T-helper 1 cell treated with Interleukin-12 subunit alpha and Interleukin-12 subunit beta and Interleukin-4 antibody, amounts not matched to agents 30 μg/mL and 1 μg/mL, for 36 hours (primary cell): ENCODE results near the gene FLOT1.

Experiments used
- H3K27ac Mint-ChIP-seq: one replicate; pipeline ENCODE4 v1.8.0; 2021; ENCODE audit warnings: mild to moderate bottlenecking, mixed read lengths
- H3K27me3 Mint-ChIP-seq: one replicate; pipeline ENCODE4 v1.8.0; 2021; ENCODE audit warnings: low read depth, mixed read lengths
- H3K36me3 Mint-ChIP-seq: one replicate; pipeline ENCODE4 v1.8.0; 2021; ENCODE audit warnings: low read depth, mixed read lengths
- H3K4me1 Mint-ChIP-seq: one replicate; pipeline ENCODE4 v1.8.0; 2021; ENCODE audit warnings: low read depth, mixed read lengths
- H3K4me3 Mint-ChIP-seq: one replicate; pipeline ENCODE4 v1.8.0; 2021; ENCODE audit warnings: mild to moderate bottlenecking, moderate library complexity, mixed read lengths
- H3K9me3 Mint-ChIP-seq: one replicate; pipeline ENCODE4 v1.8.0; 2021; ENCODE audit warnings: mixed read lengths

The FLOT1 gene

DNA sequence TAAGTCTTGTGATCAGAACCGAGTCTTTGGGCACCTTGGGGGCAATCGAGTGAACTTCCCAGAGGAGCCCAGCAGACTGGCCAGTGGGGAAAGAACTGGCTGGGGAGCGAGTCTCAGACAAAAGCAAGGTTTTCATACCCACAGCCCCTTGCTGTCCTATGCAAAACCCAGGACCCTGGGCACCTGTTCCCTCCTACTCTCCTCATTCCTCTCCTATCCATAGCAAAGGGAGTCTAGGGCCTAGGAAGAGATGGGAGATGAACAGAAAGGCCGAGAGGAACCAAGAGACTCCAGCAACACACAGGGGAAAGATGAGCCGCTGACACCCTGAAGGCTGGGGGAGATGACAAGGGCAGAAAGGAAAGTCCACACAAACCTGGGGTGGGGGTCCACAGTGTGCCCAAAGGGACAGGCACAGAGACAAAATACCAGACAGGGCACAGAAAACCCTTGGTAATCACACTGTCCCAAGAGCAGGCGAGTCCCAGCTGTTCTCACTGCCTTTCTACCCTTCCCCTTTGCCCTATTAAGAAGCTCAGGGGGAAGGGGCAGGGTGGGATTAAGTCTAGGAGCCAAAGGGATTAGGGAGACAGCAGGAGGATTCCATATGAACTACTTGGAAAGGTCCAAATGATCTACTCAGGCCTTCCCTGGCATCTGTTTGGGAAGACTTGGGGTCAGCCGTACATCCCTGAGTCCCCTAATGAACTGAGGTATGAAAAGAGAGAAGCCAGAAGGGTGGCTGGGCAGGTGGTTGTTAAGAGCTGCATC, 62.5 kb downstream of the FLOT1 start:
- peak overlapping the region; percentile 100 for H3K4me3 Mint-ChIP-seq
- no peaks in the 10 kb centered on the region for H3K9me3 Mint-ChIP-seq
- H3K27me3 Mint-ChIP-seq: no peaks in the 10 kb centered on the region
- H3K27ac Mint-ChIP-seq: peak overlapping the region; percentile 67
- peaks cover 62% of the 10 kb centered on the region for H3K36me3 Mint-ChIP-seq
- peaks cover 27% of the 10 kb centered on the region for H3K4me1 Mint-ChIP-seq

DNA sequence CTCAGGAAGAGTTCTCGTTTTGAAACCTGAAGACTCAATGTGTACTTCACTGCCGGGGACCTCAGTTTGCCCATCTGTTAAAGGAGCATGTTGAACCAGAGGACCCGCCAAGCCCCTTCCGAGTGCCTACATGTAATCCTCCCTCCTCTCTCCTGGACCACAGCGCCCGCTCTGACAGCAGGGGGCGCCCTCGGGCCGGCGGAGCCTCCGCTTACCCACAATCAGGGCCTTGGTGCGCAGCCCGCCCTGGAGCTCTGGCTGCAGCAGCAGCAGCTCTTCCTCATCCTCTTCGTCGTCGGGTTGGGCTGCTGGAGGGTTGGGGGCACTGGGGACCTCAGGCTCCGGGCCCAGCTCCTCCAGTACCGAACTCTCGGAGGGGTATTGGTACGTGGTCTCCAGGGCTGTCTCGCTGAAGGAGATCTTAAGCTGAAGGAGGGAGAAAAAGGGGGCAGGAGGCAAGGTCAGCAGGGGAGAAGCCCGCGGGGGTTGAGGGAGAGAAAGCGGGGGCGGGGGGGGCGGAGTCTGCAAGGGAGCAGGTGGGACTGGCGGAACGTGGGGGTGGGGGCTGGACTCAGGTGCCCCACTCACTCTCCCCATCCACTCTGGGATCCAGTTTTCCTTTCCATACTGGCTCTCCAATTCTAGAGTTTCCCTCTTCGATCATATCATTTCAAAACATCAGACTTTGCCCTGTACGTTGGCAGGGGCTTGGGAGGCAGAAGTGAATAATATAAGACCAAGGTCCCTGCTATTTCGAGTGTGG, 63.3 kb downstream of the FLOT1 start:
- Mint-ChIP-seq H3K27ac (peak overlapping the region; percentile 75), H3K27me3 (no peaks in the 10 kb centered on the region), H3K9me3 (no peaks in the 10 kb centered on the region), H3K4me3 (peak overlapping the region; percentile 100), H3K36me3 (peaks cover 60% of the 10 kb centered on the region), H3K4me1 (peaks cover 27% of the 10 kb centered on the region)
